ENCODE measurements around the gene PJVK. TPM values are rescaled to one million over a fixed set of nuclear protein-coding genes. Genes with fewer than 3 reads are reported as not detected.

Gene PJVK
- total RNA-seq, 1 experiment from 2014 or later, result 3.7 TPM

GRCh38 chr2:178506101-178506500 lies 54.9 kb downstream of the PJVK start:
- Histone ChIP-seq H3K36me3 (ENCODE audit: control insufficient read depth, insufficient read depth, low read length) (peaks cover 20% of the 10 kb centered on the region), H3K9me3 (ENCODE audit: control insufficient read depth, insufficient read depth, low read depth, low read length) (no peaks in the 10 kb centered on the region), H3K4me3 (ENCODE audit: low read depth in 2 of 2, low read length in 2 of 2) (no peak overlapping the region), H3K27me3 (ENCODE audit: control insufficient read depth, insufficient read depth, low read length) (no peaks in the 10 kb centered on the region), H3K27ac (ENCODE audit: low read length) (no peak overlapping the region), H3K4me1 (ENCODE audit: control insufficient read depth, insufficient read depth, low read length) (no peaks in the 10 kb centered on the region)
- POLR2A ChIA-PET, result interaction anchor here (0.6 to 0.7 kb wide), 2 partner anchors 13 to 58 kb away, joined by 3 to 6 read pairs; no protein-coding TSS in a partner anchor
- no TSS peak for BruUV-seq (replicated peaks)
- intact Hi-C loops (cut with micrococcal nuclease; ENCODE audit: unreplicated experiment), result no loop called here
- in situ Hi-C loops (cut with HindIII; ENCODE audit: low pct_unique_long_range_greater_than_20kb, low sequenced_read_pairs), result no loop called here
- no peak for ATAC-seq
- TF ChIP-seq SIN3A (IDR thresholded peaks at IDR 0.05; ENCODE audit: borderline replicate concordance, insufficient read depth, low read depth, low read length) (no peak), POLR2AphosphoS5 (IDR thresholded peaks at IDR 0.05; ENCODE audit: low read depth, low read length) (no peak), TCF7L2 (IDR thresholded peaks at IDR 0.05; ENCODE audit: low read depth, low read length) (no peak), REST (IDR thresholded peaks at IDR 0.05; ENCODE audit: insufficient read depth in 1 of 2, low read depth in 2 of 2, low read length in 1 of 2) (no peak)
- no peak for DNase-seq (ENCODE audit: low read depth, low spot score)
- CTCF ChIA-PET, result interaction anchor here (0.8 kb wide), 1 partner anchor 111 kb away, joined by 9 read pairs; no protein-coding TSS in a partner anchor

- Histone ChIP-seq H3K27me3 (ENCODE audit: control insufficient read depth, insufficient read depth, low read length) (no peaks in the 10 kb centered on the region), H3K4me3 (ENCODE audit: low read depth in 2 of 2, low read length in 2 of 2) (no peak overlapping the region), H3K36me3 (ENCODE audit: control insufficient read depth, insufficient read depth, low read length) (peaks cover 16% of the 10 kb centered on the region), H3K27ac (ENCODE audit: low read length) (no peak overlapping the region), H3K4me1 (ENCODE audit: control insufficient read depth, insufficient read depth, low read length) (no peaks in the 10 kb centered on the region), H3K9me3 (ENCODE audit: control insufficient read depth, insufficient read depth, low read depth, low read length) (no peaks in the 10 kb centered on the region)
- ATAC-seq (no peak), DNase-seq (ENCODE audit: low read depth, low spot score) (no peak)
- no TSS peak for BruUV-seq (replicated peaks)
- CTCF ChIA-PET, result no interaction called here
- intact Hi-C loops (cut with micrococcal nuclease; ENCODE audit: unreplicated experiment), result no loop called here
- no peak for TF ChIP-seq POLR2AphosphoS5 (IDR thresholded peaks at IDR 0.05; ENCODE audit: low read depth, low read length)
- no peak for TF ChIP-seq REST (IDR thresholded peaks at IDR 0.05; ENCODE audit: insufficient read depth in 1 of 2, low read depth in 2 of 2, low read length in 1 of 2)
- in situ Hi-C loops (cut with HindIII; ENCODE audit: low pct_unique_long_range_greater_than_20kb, low sequenced_read_pairs), result no loop called here
- POLR2A ChIA-PET, result interaction anchor here (0.6 kb wide), 1 partner anchor 13 kb away, joined by 3 read pairs; no protein-coding TSS in a partner anchor
Observed at GRCh38 chr2:178506524-178506923, 55.3 kb downstream of the PJVK start.

GRCh38 chr2:178506949-178507348 lies 55.8 kb downstream of the PJVK start:
- in situ Hi-C loops (cut with HindIII; ENCODE audit: low pct_unique_long_range_greater_than_20kb, low sequenced_read_pairs) (no loop called here), intact Hi-C loops (cut with micrococcal nuclease; ENCODE audit: unreplicated experiment) (no loop called here)
- BruUV-seq (replicated peaks), result no TSS peak
- TF ChIP-seq SIN3A (IDR thresholded peaks at IDR 0.05; ENCODE audit: borderline replicate concordance, insufficient read depth, low read depth, low read length), result no peak
- no peak for TF ChIP-seq POLR2AphosphoS5 (IDR thresholded peaks at IDR 0.05; ENCODE audit: low read depth, low read length)
- TF ChIP-seq CTCF (IDR thresholded peaks at IDR 0.05), result no peak
- no peak for TF ChIP-seq REST (IDR thresholded peaks at IDR 0.05; ENCODE audit: insufficient read depth in 1 of 2, low read depth in 2 of 2, low read length in 1 of 2)
- no peak for TF ChIP-seq TCF7L2 (IDR thresholded peaks at IDR 0.05; ENCODE audit: low read depth, low read length)
- Histone ChIP-seq H3K36me3 (ENCODE audit: control insufficient read depth, insufficient read depth, low read length) (peaks cover 12% of the 10 kb centered on the region), H3K4me1 (ENCODE audit: control insufficient read depth, insufficient read depth, low read length) (no peaks in the 10 kb centered on the region), H3K27ac (ENCODE audit: low read length) (no peak overlapping the region), H3K4me3 (ENCODE audit: low read depth in 2 of 2, low read length in 2 of 2) (no peak overlapping the region), H3K9me3 (ENCODE audit: control insufficient read depth, insufficient read depth, low read depth, low read length) (no peaks in the 10 kb centered on the region), H3K27me3 (ENCODE audit: control insufficient read depth, insufficient read depth, low read length) (no peaks in the 10 kb centered on the region)
- no peak for ATAC-seq
- POLR2A ChIA-PET, result interaction anchor here (0.6 kb wide), 1 partner anchor 14 kb away, joined by 3 read pairs; no protein-coding TSS in a partner anchor
- no peak for DNase-seq (ENCODE audit: low read depth, low spot score)
- CTCF ChIA-PET, result no interaction called here
